ENCODE measurements around the gene WDPCP. TPM values are rescaled to one million over a fixed set of nuclear protein-coding genes. Genes with fewer than 3 reads are reported as not detected.

WDPCP gene
- polyA plus RNA-seq, 1 of the 3 experiments (the other 2 are of a cell fraction): 3.1 TPM

GRCh38 chr2:63440612-63441011, 147.7 kb downstream of the WDPCP start:
- no peaks in the 10 kb centered on the region for H3K79me2 ChIP-seq (ENCODE audit: insufficient read depth)
- H3K9me2 ChIP-seq: no peaks in the 10 kb centered on the region
- H3K27me3 ChIP-seq (ENCODE audit: insufficient read depth): no peaks in the 10 kb centered on the region
- no peak overlapping the region for H3K4me3 ChIP-seq (ENCODE audit: low read depth in 2 of 2, low read length in 1 of 2)
- H4K20me1 ChIP-seq (ENCODE audit: insufficient read depth): no peaks in the 10 kb centered on the region
- H3K4me1 ChIP-seq (ENCODE audit: control insufficient read depth in 1 of 2, insufficient read depth in 2 of 2, low read depth in 1 of 2, low read length in 1 of 2): no peaks in the 10 kb centered on the region
- no peaks in the 10 kb centered on the region for H3K9me3 ChIP-seq
- no peak overlapping the region for H3K27ac ChIP-seq (ENCODE audit: low read depth in 2 of 2, low read length in 1 of 2)
- 95% methylated on average over 1 of the region's 1 CpG for WGBS (ENCODE audit: low lambda C conversion rate)
- no peak for DNase-seq
- TF ChIP-seq GABPA (IDR thresholded peaks at IDR 0.05; ENCODE audit: low read depth) (no peak), YY1 (IDR thresholded peaks at IDR 0.05; ENCODE audit: low read depth) (no peak), SMC3 (IDR thresholded peaks at IDR 0.05; ENCODE audit: low read depth, low read length) (no peak)
- H3K9ac ChIP-seq: no peak overlapping the region
- H3K4me2 ChIP-seq: no peak overlapping the region
- H3K36me3 ChIP-seq (replicated peaks in 1 of 2; ENCODE audit: control insufficient read depth in 1 of 2, insufficient read depth in 2 of 2, low read length in 1 of 2): peaks cover 0 to 2% of the 10 kb centered on the region in 2 experiments
- H2AFZ ChIP-seq (ENCODE audit: low read depth): no peak overlapping the region
- H3F3A ChIP-seq (replicated peaks; ENCODE audit: insufficient read depth): no peaks in the 10 kb centered on the region
- POLR2A ChIA-PET: no interaction called here
- CTCF ChIA-PET: no interaction called here

GRCh38 chr2:63438181-63438580, 150.1 kb downstream of the WDPCP start:
- no peaks in the 10 kb centered on the region; a peak in 1 of 4 replicates for H3K4me1 ChIP-seq (ENCODE audit: control insufficient read depth in 1 of 2, insufficient read depth in 2 of 2, low read depth in 1 of 2, low read length in 1 of 2)
- no peaks in the 10 kb centered on the region for H3K79me2 ChIP-seq (ENCODE audit: insufficient read depth)
- no peaks in the 10 kb centered on the region for H4K20me1 ChIP-seq (ENCODE audit: insufficient read depth)
- no peaks in the 10 kb centered on the region for H3K9me2 ChIP-seq
- no peak overlapping the region for H3K4me2 ChIP-seq
- ChIA-PET POLR2A (no interaction called here), CTCF (interaction anchor here (1.5 kb wide), 1 partner anchor 39 kb away, joined by 3 read pairs; no protein-coding TSS in a partner anchor)
- no peaks in the 10 kb centered on the region for H3F3A ChIP-seq (replicated peaks; ENCODE audit: insufficient read depth)
- H3K4me3 ChIP-seq (ENCODE audit: low read depth in 2 of 2, low read length in 1 of 2): no peak overlapping the region
- no peak overlapping the region for H2AFZ ChIP-seq (ENCODE audit: low read depth)
- TF ChIP-seq MXI1 (IDR thresholded peaks at IDR 0.05; ENCODE audit: low read depth, low read length) (no peak), RXRA (IDR thresholded peaks at IDR 0.05; ENCODE audit: borderline replicate concordance, low read depth) (no peak), SMC3 (IDR thresholded peaks at IDR 0.05; ENCODE audit: low read depth, low read length) (no peak), POLR2AphosphoS5 (IDR thresholded peaks at IDR 0.05; ENCODE audit: low read depth, low read length) (no peak), FOSL2 (IDR thresholded peaks at IDR 0.05; ENCODE audit: borderline replicate concordance, low read depth) (no peak)
- H3K9me3 ChIP-seq: no peaks in the 10 kb centered on the region
- no peak for DNase-seq
- WGBS (ENCODE audit: low lambda C conversion rate): 48% methylated on average over 1 of the region's 1 CpG
- no peaks in the 10 kb centered on the region for H3K27me3 ChIP-seq (ENCODE audit: insufficient read depth)
- peaks cover 0 to 2% of the 10 kb centered on the region in 2 experiments for H3K36me3 ChIP-seq (replicated peaks in 1 of 2; ENCODE audit: control insufficient read depth in 1 of 2, insufficient read depth in 2 of 2, low read length in 1 of 2)
- no peak overlapping the region for H3K9ac ChIP-seq
- no peak overlapping the region for H3K27ac ChIP-seq (ENCODE audit: low read depth in 2 of 2, low read length in 1 of 2)

GRCh38 chr2:63436488-63436887, 151.8 kb downstream of the WDPCP start:
- TF ChIP-seq, protein P1, sequence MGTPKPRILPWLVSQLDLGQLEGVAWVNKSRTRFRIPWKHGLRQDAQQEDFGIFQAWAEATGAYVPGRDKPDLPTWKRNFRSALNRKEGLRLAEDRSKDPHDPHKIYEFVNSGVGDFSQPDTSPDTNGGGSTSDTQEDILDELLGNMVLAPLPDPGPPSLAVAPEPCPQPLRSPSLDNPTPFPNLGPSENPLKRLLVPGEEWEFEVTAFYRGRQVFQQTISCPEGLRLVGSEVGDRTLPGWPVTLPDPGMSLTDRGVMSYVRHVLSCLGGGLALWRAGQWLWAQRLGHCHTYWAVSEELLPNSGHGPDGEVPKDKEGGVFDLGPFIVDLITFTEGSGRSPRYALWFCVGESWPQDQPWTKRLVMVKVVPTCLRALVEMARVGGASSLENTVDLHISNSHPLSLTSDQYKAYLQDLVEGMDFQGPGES (IDR thresholded peaks at IDR 0.05; ENCODE audit: low read depth, low read length): no peak
- TF ChIP-seq GABPA (IDR thresholded peaks at IDR 0.05; ENCODE audit: low read depth): no peak
- TF ChIP-seq JUND (IDR thresholded peaks at IDR 0.05): no peak
- TF ChIP-seq TCF12 (IDR thresholded peaks at IDR 0.05): no peak
- TF ChIP-seq CHD2 (IDR thresholded peaks at IDR 0.05; ENCODE audit: low read length, partially characterized antibody): no peak
- TF ChIP-seq USF1 (IDR thresholded peaks at IDR 0.05; ENCODE audit: borderline replicate concordance, low read depth): no peak
- no peak for TF ChIP-seq EZH2phosphoT487 (IDR thresholded peaks at IDR 0.05; ENCODE audit: borderline replicate concordance, low read depth)
- no peak for TF ChIP-seq FOXM1 (IDR thresholded peaks at IDR 0.05; ENCODE audit: low read depth)
- no peak overlapping the region for H3K4me3 ChIP-seq (ENCODE audit: low read depth in 2 of 2, low read length in 1 of 2)
- no peaks in the 10 kb centered on the region for H3K79me2 ChIP-seq (ENCODE audit: insufficient read depth)
- no peak overlapping the region for H3K9ac ChIP-seq
- no peaks in the 10 kb centered on the region; a peak in 1 of 4 replicates for H3K4me1 ChIP-seq (ENCODE audit: control insufficient read depth in 1 of 2, insufficient read depth in 2 of 2, low read depth in 1 of 2, low read length in 1 of 2)
- H4K20me1 ChIP-seq (ENCODE audit: insufficient read depth): no peaks in the 10 kb centered on the region
- no peak overlapping the region for H3K27ac ChIP-seq (ENCODE audit: low read depth in 2 of 2, low read length in 1 of 2)
- no peak for DNase-seq
- no peak overlapping the region for H2AFZ ChIP-seq (ENCODE audit: low read depth)
- H3K4me2 ChIP-seq: no peak overlapping the region
- no peaks in the 10 kb centered on the region for H3K9me2 ChIP-seq
- peaks cover 0 to 2% of the 10 kb centered on the region in 2 experiments for H3K36me3 ChIP-seq (replicated peaks in 1 of 2; ENCODE audit: control insufficient read depth in 1 of 2, insufficient read depth in 2 of 2, low read length in 1 of 2)
- ChIA-PET POLR2A (no interaction called here), CTCF (interaction anchor here (1.0 to 1.5 kb wide), 3 partner anchors 13 to 52 kb away, joined by 3 read pairs; no protein-coding TSS in a partner anchor)
- no peaks in the 10 kb centered on the region for H3K9me3 ChIP-seq
- H3F3A ChIP-seq (replicated peaks; ENCODE audit: insufficient read depth): no peaks in the 10 kb centered on the region
- no peaks in the 10 kb centered on the region for H3K27me3 ChIP-seq (ENCODE audit: insufficient read depth)
